Tibial nerve (tissue), 4 donors: ENCODE data around the gene ZCCHC2.

ENCODE experiments used
- CTCF ChIP-seq, 5 experiments: fragments of 200-600 bp in 3 of 5; fragments of 450-650 bp in 2 of 5; sonication (generic) in 3 of 5; IDR thresholded peaks; one replicate each; pipeline ENCODE4 v1.5.1; 2016 to 2019; ENCODE audit warnings: antibody characterized with exemption in 5 of 5, mild to moderate bottlenecking in 3 of 5, moderate library complexity in 2 of 5
- EP300 ChIP-seq, 2 donors: sonication (generic); formaldehyde crosslinking; IDR thresholded peaks; one replicate each; pipeline ENCODE4 v1.6.1; 2017; ENCODE audit warnings: antibody characterized with exemption in 2 of 2, mild to moderate bottlenecking in 1 of 2
- POLR2A ChIP-seq, 2 donors: fragments of 450-650 bp; IDR thresholded peaks; one replicate each; pipeline ENCODE4 v1.6.1; 2017; ENCODE audit warnings: antibody characterized with exemption in 2 of 2, mild to moderate bottlenecking in 2 of 2, moderate library complexity in 2 of 2

- TF ChIP-seq EP300 (IDR thresholded peaks at IDR 0.05) (no peak), CTCF (IDR thresholded peaks at IDR 0.05) (no peak), POLR2A (IDR thresholded peaks at IDR 0.05) (no peak)
These were observed 3.1 kb upstream of the ZCCHC2 start for GRCh38 chr18:62519684-62520083.
